WTC11 (cell line): ENCODE results near the gene KATNBL1. TPM values are rescaled to one million over a fixed set of nuclear protein-coding genes. Genes with fewer than 3 reads are reported as not detected.
A peak's percentile ranks its signal among the peaks of the same experiment; 100 is the strongest.

ENCODE experiments used
- ATAC-seq: fragments of 200-7000 bp; cut with Tn5 transposase; 2 replicates; pipeline ENCODE4 v1.10.0; 2021; ENCODE audit warnings: mild to moderate bottlenecking, moderate library complexity
- Bru-seq: library from RNA; stranded (reverse); fragments of 400-500 nt; gene quantifications from one replicate; lab custom pipeline; 2021; lab: Mats Ljungman, UMichigan
- CTCF ChIA-PET: fragments of 300-600 bp; sonication (Branson Sonifier 250); formaldehyde crosslinking; loops from one replicate; lab custom pipeline; 2021; ENCODE audit warnings: antibody characterized with exemption; lab: Charles Lee
- POLR2A ChIA-PET: fragments of 350-600 bp; sonication (Branson Sonifier 250); formaldehyde crosslinking; loops from one replicate; lab custom pipeline; 2021; ENCODE audit warnings: antibody characterized with exemption; lab: Charles Lee
- DNase-seq: peaks from one replicate; pipeline ENCODE4 v3.0.0; 2021; ENCODE audit warnings: low spot score
- H3K27ac Mint-ChIP-seq: 2 replicates; pipeline ENCODE4 v1.8.0; 2021; ENCODE audit warnings: mixed read lengths
- H3K27me3 Mint-ChIP-seq: 2 replicates; pipeline ENCODE4 v1.8.0; 2021; ENCODE audit warnings: low read depth, mild to moderate bottlenecking, moderate library complexity, mixed read lengths
- H3K36me3 Mint-ChIP-seq: 2 replicates; pipeline ENCODE4 v1.8.0; 2021; ENCODE audit warnings: mixed read lengths
- H3K4me1 Mint-ChIP-seq: 2 replicates; pipeline ENCODE4 v1.8.0; 2022; ENCODE audit warnings: mixed read lengths
- H3K4me3 Mint-ChIP-seq: 2 replicates; pipeline ENCODE4 v1.8.0; 2021; ENCODE audit warnings: mild to moderate bottlenecking, moderate library complexity, mixed read lengths
- H3K9me3 Mint-ChIP-seq: 2 replicates; pipeline ENCODE4 v1.8.0; 2021; ENCODE audit warnings: mixed read lengths
- ATF1 ChIP-seq: sonication (generic); formaldehyde crosslinking; IDR thresholded peaks from 2 replicates; pipeline ENCODE4 v1.8.1; 2023; ENCODE audit warnings: mild to moderate bottlenecking, moderate library complexity, missing genetic modification reagents
- CREM ChIP-seq: sonication (generic); formaldehyde crosslinking; IDR thresholded peaks from 2 replicates; pipeline ENCODE4 v1.8.1; 2022; ENCODE audit warnings: mild to moderate bottlenecking, missing genetic modification reagents, moderate library complexity
- ESRRA ChIP-seq: sonication (generic); formaldehyde crosslinking; IDR thresholded peaks from 2 replicates; pipeline ENCODE4 v1.8.1; 2022; ENCODE audit warnings: mild to moderate bottlenecking, missing genetic modification reagents, borderline replicate concordance
- FOXJ3 ChIP-seq: sonication (generic); formaldehyde crosslinking; IDR thresholded peaks from 2 replicates; pipeline ENCODE4 v1.9.0; 2021; ENCODE audit warnings: missing genetic modification reagents, mild to moderate bottlenecking, borderline replicate concordance
- FOXP1 ChIP-seq: sonication (generic); formaldehyde crosslinking; IDR thresholded peaks from 2 replicates; pipeline ENCODE4 v1.8.0; 2022; ENCODE audit warnings: missing genetic modification reagents, mild to moderate bottlenecking, moderate library complexity, borderline replicate concordance
- HMGA2 ChIP-seq: fragments of 250-450 bp; sonication (Bioruptor Pico); IDR thresholded peaks from 2 replicates; pipeline ENCODE4 v1.4.0; 2021; ENCODE audit warnings: mild to moderate bottlenecking, moderate library complexity
- JUN ChIP-seq: sonication (generic); formaldehyde crosslinking; IDR thresholded peaks from 2 replicates; pipeline ENCODE4 v1.8.0; 2023; ENCODE audit warnings: mild to moderate bottlenecking, missing genetic modification reagents
- NR1H2 ChIP-seq: sonication (generic); formaldehyde crosslinking; IDR thresholded peaks from 2 replicates; pipeline ENCODE4 v1.9.0; 2021; ENCODE audit warnings: mild to moderate bottlenecking, moderate library complexity, missing genetic modification reagents
- NR3C1 ChIP-seq: sonication (generic); formaldehyde crosslinking; conservative IDR thresholded peaks from 2 replicates; pipeline ENCODE4 v1.8.1; 2023; ENCODE audit warnings: low read depth, mild to moderate bottlenecking, missing genetic modification reagents
- OVOL2 ChIP-seq: fragments of 250-450 bp; sonication (Bioruptor Pico); IDR thresholded peaks from 2 replicates; pipeline ENCODE4 v1.9.0; 2021; ENCODE audit warnings: mild to moderate bottlenecking, borderline replicate concordance
- PRRX2 ChIP-seq: fragments of 250-450 bp; sonication (Bioruptor Pico); IDR thresholded peaks from 2 replicates; pipeline ENCODE4 v1.8.0; 2021; ENCODE audit warnings: mild to moderate bottlenecking
- SOX15 ChIP-seq: fragments of 250-450 bp; sonication (Bioruptor Pico); IDR thresholded peaks from 2 replicates; pipeline ENCODE4 v1.9.0; 2021; ENCODE audit warnings: mild to moderate bottlenecking
- SP1 ChIP-seq: sonication (generic); formaldehyde crosslinking; conservative IDR thresholded peaks from 2 replicates; pipeline ENCODE4 v1.8.1; 2022; ENCODE audit warnings: missing genetic modification reagents
- TEAD1 ChIP-seq: sonication (generic); formaldehyde crosslinking; IDR thresholded peaks from 2 replicates; pipeline ENCODE4 v1.8.0; 2022; ENCODE audit warnings: mild to moderate bottlenecking, missing genetic modification reagents
- TEAD4 ChIP-seq: sonication (generic); formaldehyde crosslinking; IDR thresholded peaks from 2 replicates; pipeline ENCODE4 v1.8.0; 2022; ENCODE audit warnings: mild to moderate bottlenecking, missing genetic modification reagents
- ZNF232 ChIP-seq: sonication (generic); formaldehyde crosslinking; IDR thresholded peaks from 2 replicates; pipeline ENCODE4 v1.8.0; 2022; ENCODE audit warnings: mild to moderate bottlenecking, missing genetic modification reagents
- long read RNA-seq, 3 experiments: library from RNA in 1 of 3; library from capped mRNA in 1 of 3; library from polyadenylated mRNA in 1 of 3; unstranded in 2 of 3; stranded (forward) in 1 of 3; transcript quantifications; one replicate each; pipeline ENCODE4 v2.0.0, GENCODE V29; 2021
- total RNA-seq: library from RNA; stranded (reverse); gene quantifications from 3 replicates; pipeline ENCODE4 v1.2.3, GENCODE V29; 2021
- TF ChIP-seq, protein P1 (sequence below): fragments of 200-600 bp; IDR thresholded peaks from 2 replicates; pipeline ENCODE4 v1.8.0; 2022; ENCODE audit warnings: antibody characterized with exemption
- TF ChIP-seq, protein P2 (sequence below): sonication (generic); formaldehyde crosslinking; IDR thresholded peaks from 2 replicates; pipeline ENCODE4 v1.8.0; 2022; ENCODE audit warnings: mild to moderate bottlenecking, missing genetic modification reagents
- TF ChIP-seq, protein P3 (sequence below): sonication (generic); formaldehyde crosslinking; IDR thresholded peaks from 2 replicates; pipeline ENCODE4 v1.8.0; 2022; ENCODE audit warnings: mild to moderate bottlenecking, missing genetic modification reagents
- TF ChIP-seq, protein P4 (sequence below): sonication (generic); formaldehyde crosslinking; IDR thresholded peaks from 2 replicates; pipeline ENCODE4 v1.8.1; 2023; ENCODE audit warnings: mild to moderate bottlenecking, moderate library complexity, missing genetic modification reagents
- TF ChIP-seq, protein P5 (sequence below): sonication (generic); formaldehyde crosslinking; IDR thresholded peaks from 2 replicates; pipeline ENCODE4 v1.8.1; 2023; ENCODE audit warnings: mild to moderate bottlenecking, missing genetic modification reagents, moderate library complexity
- TF ChIP-seq, protein P6 (sequence below): sonication (generic); formaldehyde crosslinking; IDR thresholded peaks from 2 replicates; pipeline ENCODE4 v1.8.0; 2022; ENCODE audit warnings: mild to moderate bottlenecking, missing genetic modification reagents

KATNBL1 gene, protein sequence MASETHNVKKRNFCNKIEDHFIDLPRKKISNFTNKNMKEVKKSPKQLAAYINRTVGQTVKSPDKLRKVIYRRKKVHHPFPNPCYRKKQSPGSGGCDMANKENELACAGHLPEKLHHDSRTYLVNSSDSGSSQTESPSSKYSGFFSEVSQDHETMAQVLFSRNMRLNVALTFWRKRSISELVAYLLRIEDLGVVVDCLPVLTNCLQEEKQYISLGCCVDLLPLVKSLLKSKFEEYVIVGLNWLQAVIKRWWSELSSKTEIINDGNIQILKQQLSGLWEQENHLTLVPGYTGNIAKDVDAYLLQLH
- total RNA-seq (41.8 to 45.8 TPM (median 43.2 TPM) in 3 replicates), Bru-seq, nascent RNA (percentile 81 among the genes with signal in this experiment)
- long read RNA-seq, experiment 1, transcript KATNBL1-201 (10 exons, 2,723 nt), result major isoform, 95 of 148 reads
- long read RNA-seq, experiment 1, partial matches to known transcripts, result 3 of 148 reads
- long read RNA-seq, experiment 1, other reads (novel, unspliced or antisense), result 47 of 148 reads
- long read RNA-seq, experiment 2, transcript KATNBL1-201 (10 exons, 2,723 nt), result major isoform, 14 of 44 reads
- long read RNA-seq, experiment 2, partial matches to known transcripts, result 7 of 44 reads
- long read RNA-seq, experiment 2, other reads (novel, unspliced or antisense), result 21 of 44 reads
- long read RNA-seq, experiment 3, transcript KATNBL1-201 (10 exons, 2,723 nt), result major isoform, 136 of 167 reads
- long read RNA-seq, experiment 3, partial matches to known transcripts, result 5 of 167 reads
- long read RNA-seq, experiment 3, other reads (novel, unspliced or antisense), result 26 of 167 reads

DNA sequence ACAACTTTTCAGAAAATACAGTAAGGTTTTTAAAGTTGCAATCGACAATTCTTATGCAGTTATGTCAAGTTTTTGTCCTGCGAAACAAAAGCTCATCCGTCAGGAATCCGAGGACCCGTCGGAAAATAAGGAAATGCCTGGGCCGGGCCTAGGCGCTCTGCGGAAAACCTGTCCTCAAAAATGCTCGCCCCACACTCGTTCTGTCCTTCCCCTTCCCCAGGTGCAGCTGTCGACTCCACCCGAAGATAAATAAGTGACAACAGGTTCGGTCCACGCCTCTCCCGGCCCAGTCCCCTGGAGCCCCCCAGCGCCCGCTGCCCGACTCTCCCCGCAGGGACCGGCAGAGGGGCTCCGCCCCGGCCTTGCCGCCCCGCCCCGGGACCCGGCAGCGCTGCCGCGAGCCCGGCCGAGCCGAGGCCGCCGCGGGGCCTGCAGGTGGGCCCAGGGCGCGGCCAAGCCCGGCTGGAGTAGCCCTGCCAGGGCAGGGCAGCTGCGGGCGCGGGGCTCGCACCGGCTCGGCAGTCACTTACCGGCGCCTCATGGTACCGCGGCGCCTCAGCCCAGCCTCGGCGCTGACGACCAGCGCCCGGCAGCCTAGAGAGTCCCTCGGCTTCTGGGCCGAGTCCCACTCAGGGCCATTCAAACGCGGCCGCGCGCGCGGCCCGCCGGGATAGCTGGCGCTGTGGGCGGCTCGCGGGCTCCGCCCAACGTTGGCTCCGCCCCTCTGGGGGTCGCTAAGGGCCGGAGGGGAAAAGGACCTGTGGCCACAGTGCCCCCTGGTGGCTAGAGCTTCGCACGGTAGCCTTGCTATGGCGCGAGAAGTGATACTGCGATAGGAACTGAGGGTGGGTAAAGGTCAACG, at the start of gene KATNBL1:
Gene KATNBL1 (minus strand): TSS at position 676 of the 862 bp plus-strand sequence. CDS start 46,420 bp downstream, outside the sequence.
- CTCF ChIA-PET, result interaction anchor here (0.5 to 2.2 kb wide), 24 partner anchors 11 to 509 kb away, joined by 3 to 70 read pairs (median 4); partner anchors contain the start of genes EMC4, EMC7, GOLGA8B and LPCAT4
- Mint-ChIP-seq H3K4me3 (peak within 1 kb of the TSS; percentile 87), H3K36me3 (peaks cover 3% of the 10 kb centered on the region; the same call in 1 of the 2 replicates)
- TF ChIP-seq HMGA2 (CRISPR knock-in tag) (no peak), ZNF232 (0 out of 2 replicates have a peak, but pooled peaks have one; percentile 42), SOX15 (no peak), PRRX2 (CRISPR knock-in tag) (0 out of 2 replicates have a peak, but pooled peaks have one; percentile 51), SP1 (CRISPR knock-in tag) (peak; percentile 89), NR1H2 (no peak), TEAD1 (CRISPR knock-in tag) (peak; percentile 31; the same call in 1 of the 2 replicates), NR3C1 (no peak), ESRRA (CRISPR knock-in tag) (0 out of 2 replicates have a peak, but pooled peaks have one; percentile 38), CREM (peak; percentile 82), FOXJ3 (CRISPR knock-in tag) (no peak), TEAD4 (CRISPR knock-in tag) (no peak), OVOL2 (CRISPR knock-in tag) (no peak), FOXP1 (CRISPR knock-in tag) (peak; percentile 63; the same call in 1 of the 2 replicates), JUN (peak; percentile 33; the same call in 1 of the 2 replicates), ATF1 (0 out of 2 replicates have a peak, but pooled peaks have one; percentile 25)
- TF ChIP-seq, protein P1, sequence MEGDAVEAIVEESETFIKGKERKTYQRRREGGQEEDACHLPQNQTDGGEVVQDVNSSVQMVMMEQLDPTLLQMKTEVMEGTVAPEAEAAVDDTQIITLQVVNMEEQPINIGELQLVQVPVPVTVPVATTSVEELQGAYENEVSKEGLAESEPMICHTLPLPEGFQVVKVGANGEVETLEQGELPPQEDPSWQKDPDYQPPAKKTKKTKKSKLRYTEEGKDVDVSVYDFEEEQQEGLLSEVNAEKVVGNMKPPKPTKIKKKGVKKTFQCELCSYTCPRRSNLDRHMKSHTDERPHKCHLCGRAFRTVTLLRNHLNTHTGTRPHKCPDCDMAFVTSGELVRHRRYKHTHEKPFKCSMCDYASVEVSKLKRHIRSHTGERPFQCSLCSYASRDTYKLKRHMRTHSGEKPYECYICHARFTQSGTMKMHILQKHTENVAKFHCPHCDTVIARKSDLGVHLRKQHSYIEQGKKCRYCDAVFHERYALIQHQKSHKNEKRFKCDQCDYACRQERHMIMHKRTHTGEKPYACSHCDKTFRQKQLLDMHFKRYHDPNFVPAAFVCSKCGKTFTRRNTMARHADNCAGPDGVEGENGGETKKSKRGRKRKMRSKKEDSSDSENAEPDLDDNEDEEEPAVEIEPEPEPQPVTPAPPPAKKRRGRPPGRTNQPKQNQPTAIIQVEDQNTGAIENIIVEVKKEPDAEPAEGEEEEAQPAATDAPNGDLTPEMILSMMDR, result peak; percentile 89
- TF ChIP-seq, protein P2, sequence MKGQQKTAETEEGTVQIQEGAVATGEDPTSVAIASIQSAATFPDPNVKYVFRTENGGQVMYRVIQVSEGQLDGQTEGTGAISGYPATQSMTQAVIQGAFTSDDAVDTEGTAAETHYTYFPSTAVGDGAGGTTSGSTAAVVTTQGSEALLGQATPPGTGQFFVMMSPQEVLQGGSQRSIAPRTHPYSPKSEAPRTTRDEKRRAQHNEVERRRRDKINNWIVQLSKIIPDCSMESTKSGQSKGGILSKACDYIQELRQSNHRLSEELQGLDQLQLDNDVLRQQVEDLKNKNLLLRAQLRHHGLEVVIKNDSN (CRISPR knock-in tag), result 0 out of 2 replicates have a peak, but pooled peaks have one; percentile 15
- TF ChIP-seq, protein P3, sequence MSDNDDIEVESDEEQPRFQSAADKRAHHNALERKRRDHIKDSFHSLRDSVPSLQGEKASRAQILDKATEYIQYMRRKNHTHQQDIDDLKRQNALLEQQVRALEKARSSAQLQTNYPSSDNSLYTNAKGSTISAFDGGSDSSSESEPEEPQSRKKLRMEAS (CRISPR knock-in tag), result peak; percentile 49; the same call in 1 of the 2 replicates
- TF ChIP-seq, protein P4, sequence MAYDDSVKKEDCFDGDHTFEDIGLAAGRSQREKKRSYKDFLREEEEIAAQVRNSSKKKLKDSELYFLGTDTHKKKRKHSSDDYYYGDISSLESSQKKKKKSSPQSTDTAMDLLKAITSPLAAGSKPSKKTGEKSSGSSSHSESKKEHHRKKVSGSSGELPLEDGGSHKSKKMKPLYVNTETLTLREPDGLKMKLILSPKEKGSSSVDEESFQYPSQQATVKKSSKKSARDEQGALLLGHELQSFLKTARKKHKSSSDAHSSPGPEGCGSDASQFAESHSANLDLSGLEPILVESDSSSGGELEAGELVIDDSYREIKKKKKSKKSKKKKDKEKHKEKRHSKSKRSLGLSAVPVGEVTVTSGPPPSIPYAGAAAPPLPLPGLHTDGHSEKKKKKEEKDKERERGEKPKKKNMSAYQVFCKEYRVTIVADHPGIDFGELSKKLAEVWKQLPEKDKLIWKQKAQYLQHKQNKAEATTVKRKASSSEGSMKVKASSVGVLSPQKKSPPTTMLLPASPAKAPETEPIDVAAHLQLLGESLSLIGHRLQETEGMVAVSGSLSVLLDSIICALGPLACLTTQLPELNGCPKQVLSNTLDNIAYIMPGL (CRISPR knock-in tag), result peak; percentile 79; the same call in 1 of the 2 replicates
- TF ChIP-seq, protein P5, sequence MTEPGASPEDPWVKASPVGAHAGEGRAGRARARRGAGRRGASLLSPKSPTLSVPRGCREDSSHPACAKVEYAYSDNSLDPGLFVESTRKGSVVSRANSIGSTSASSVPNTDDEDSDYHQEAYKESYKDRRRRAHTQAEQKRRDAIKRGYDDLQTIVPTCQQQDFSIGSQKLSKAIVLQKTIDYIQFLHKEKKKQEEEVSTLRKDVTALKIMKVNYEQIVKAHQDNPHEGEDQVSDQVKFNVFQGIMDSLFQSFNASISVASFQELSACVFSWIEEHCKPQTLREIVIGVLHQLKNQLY (CRISPR knock-in tag), result peak; percentile 65; the same call in 1 of the 2 replicates
- TF ChIP-seq, protein P6, sequence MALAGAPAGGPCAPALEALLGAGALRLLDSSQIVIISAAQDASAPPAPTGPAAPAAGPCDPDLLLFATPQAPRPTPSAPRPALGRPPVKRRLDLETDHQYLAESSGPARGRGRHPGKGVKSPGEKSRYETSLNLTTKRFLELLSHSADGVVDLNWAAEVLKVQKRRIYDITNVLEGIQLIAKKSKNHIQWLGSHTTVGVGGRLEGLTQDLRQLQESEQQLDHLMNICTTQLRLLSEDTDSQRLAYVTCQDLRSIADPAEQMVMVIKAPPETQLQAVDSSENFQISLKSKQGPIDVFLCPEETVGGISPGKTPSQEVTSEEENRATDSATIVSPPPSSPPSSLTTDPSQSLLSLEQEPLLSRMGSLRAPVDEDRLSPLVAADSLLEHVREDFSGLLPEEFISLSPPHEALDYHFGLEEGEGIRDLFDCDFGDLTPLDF (CRISPR knock-in tag), result 0 out of 2 replicates have a peak, but pooled peaks have one; percentile 21

More for the DNA sequence above, at the start of gene KATNBL1:
- Mint-ChIP-seq H3K4me1 (peaks cover 40% of the 10 kb centered on the region), H3K27me3 (no peaks in the 10 kb centered on the region), H3K27ac (peak within 1 kb of the TSS; percentile 83), H3K9me3 (no peaks in the 10 kb centered on the region)
- DNase-seq (peak; percentile 99), ATAC-seq (peak; percentile 79)
- POLR2A ChIA-PET, result interaction anchor here (0.8 to 1.7 kb wide), 5 partner anchors 16 to 148 kb away, joined by 3 to 5 read pairs (median 3); partner anchors contain the start of genes EMC7, PGBD4 and SLC12A6
